WTC11 (cell line): Measurements from ENCODE around the gene NEK7. TPM values are rescaled to one million over a fixed set of nuclear protein-coding genes. Genes with fewer than 3 reads are reported as not detected.

Experiments used
- ATAC-seq: fragments of 200-7000 bp; cut with Tn5 transposase; 2 replicates; pipeline ENCODE4 v1.10.0; 2021; ENCODE audit warnings: mild to moderate bottlenecking, moderate library complexity
- CTCF ChIA-PET: fragments of 300-600 bp; sonication (Branson Sonifier 250); formaldehyde crosslinking; loops from one replicate; lab custom pipeline; 2021; ENCODE audit warnings: antibody characterized with exemption; lab: Charles Lee
- POLR2A ChIA-PET: fragments of 350-600 bp; sonication (Branson Sonifier 250); formaldehyde crosslinking; loops from one replicate; lab custom pipeline; 2021; ENCODE audit warnings: antibody characterized with exemption; lab: Charles Lee
- DNase-seq: peaks from one replicate; pipeline ENCODE4 v3.0.0; 2021; ENCODE audit warnings: low spot score
- H3K27ac Mint-ChIP-seq: 2 replicates; pipeline ENCODE4 v1.8.0; 2021; ENCODE audit warnings: mixed read lengths
- H3K27me3 Mint-ChIP-seq: 2 replicates; pipeline ENCODE4 v1.8.0; 2021; ENCODE audit warnings: low read depth, mild to moderate bottlenecking, moderate library complexity, mixed read lengths
- H3K36me3 Mint-ChIP-seq: 2 replicates; pipeline ENCODE4 v1.8.0; 2021; ENCODE audit warnings: mixed read lengths
- H3K4me1 Mint-ChIP-seq: 2 replicates; pipeline ENCODE4 v1.8.0; 2022; ENCODE audit warnings: mixed read lengths
- H3K4me3 Mint-ChIP-seq: 2 replicates; pipeline ENCODE4 v1.8.0; 2021; ENCODE audit warnings: mild to moderate bottlenecking, moderate library complexity, mixed read lengths
- H3K9me3 Mint-ChIP-seq: 2 replicates; pipeline ENCODE4 v1.8.0; 2021; ENCODE audit warnings: mixed read lengths
- AFF4 ChIP-seq: sonication (generic); formaldehyde crosslinking; IDR thresholded peaks from 2 replicates; pipeline ENCODE4 v1.8.1; 2023; ENCODE audit warnings: mild to moderate bottlenecking, missing genetic modification reagents, borderline replicate concordance
- ATF1 ChIP-seq: sonication (generic); formaldehyde crosslinking; IDR thresholded peaks from 2 replicates; pipeline ENCODE4 v1.8.1; 2023; ENCODE audit warnings: mild to moderate bottlenecking, moderate library complexity, missing genetic modification reagents
- ATF2 ChIP-seq: sonication (generic); formaldehyde crosslinking; IDR thresholded peaks from 2 replicates; pipeline ENCODE4 v1.8.1; 2022; ENCODE audit warnings: low read depth, missing genetic modification reagents, borderline replicate concordance
- CBFB ChIP-seq: sonication (generic); formaldehyde crosslinking; IDR thresholded peaks from 2 replicates; pipeline ENCODE4 v1.8.1; 2022; ENCODE audit warnings: mild to moderate bottlenecking, low read depth, missing genetic modification reagents
- CTCF ChIP-seq: fragments of 200-600 bp; IDR thresholded peaks from 2 replicates; pipeline ENCODE4 v1.8.0; 2022; ENCODE audit warnings: antibody characterized with exemption
- EMX1 ChIP-seq: fragments of 250-450 bp; sonication (Bioruptor Pico); IDR thresholded peaks from 2 replicates; pipeline ENCODE4 v1.8.0; 2021; ENCODE audit warnings: mild to moderate bottlenecking
- GRHL2 ChIP-seq: fragments of 250-450 bp; sonication (Bioruptor Pico); IDR thresholded peaks from 2 replicates; pipeline ENCODE4 v1.8.0; 2022; ENCODE audit warnings: mild to moderate bottlenecking, moderate library complexity; ENCODE audit not compliant: insufficient replicate concordance, severe bottlenecking
- JAZF1 ChIP-seq: fragments of 250-450 bp; sonication (Bioruptor Pico); IDR thresholded peaks from 2 replicates; pipeline ENCODE4 v1.9.0; 2021; ENCODE audit warnings: moderate library complexity, mild to moderate bottlenecking, inconsistent platforms
- NR1H2 ChIP-seq: sonication (generic); formaldehyde crosslinking; IDR thresholded peaks from 2 replicates; pipeline ENCODE4 v1.9.0; 2021; ENCODE audit warnings: mild to moderate bottlenecking, moderate library complexity, missing genetic modification reagents
- NR2C2 ChIP-seq: sonication (generic); formaldehyde crosslinking; IDR thresholded peaks from 2 replicates; pipeline ENCODE4 v1.8.0; 2022; ENCODE audit warnings: mild to moderate bottlenecking, missing genetic modification reagents
- OVOL2 ChIP-seq: fragments of 250-450 bp; sonication (Bioruptor Pico); IDR thresholded peaks from 2 replicates; pipeline ENCODE4 v1.9.0; 2021; ENCODE audit warnings: mild to moderate bottlenecking, borderline replicate concordance
- PREB ChIP-seq: sonication (generic); formaldehyde crosslinking; IDR thresholded peaks from 2 replicates; pipeline ENCODE4 v1.8.1; 2022; ENCODE audit warnings: mild to moderate bottlenecking, missing genetic modification reagents, moderate library complexity, borderline replicate concordance
- PRRX2 ChIP-seq: fragments of 250-450 bp; sonication (Bioruptor Pico); IDR thresholded peaks from 2 replicates; pipeline ENCODE4 v1.8.0; 2021; ENCODE audit warnings: mild to moderate bottlenecking
- RORB ChIP-seq: fragments of 250-450 bp; sonication (Bioruptor Pico); IDR thresholded peaks from 2 replicates; pipeline ENCODE4 v1.9.0; 2021; ENCODE audit warnings: mild to moderate bottlenecking
- SOX15 ChIP-seq: fragments of 250-450 bp; sonication (Bioruptor Pico); IDR thresholded peaks from 2 replicates; pipeline ENCODE4 v1.9.0; 2021; ENCODE audit warnings: mild to moderate bottlenecking
- TCF7 ChIP-seq: sonication (generic); formaldehyde crosslinking; IDR thresholded peaks from 2 replicates; pipeline ENCODE4 v1.8.0; 2022; ENCODE audit warnings: mild to moderate bottlenecking, low read depth, missing genetic modification reagents, moderate library complexity
- TEAD1 ChIP-seq: sonication (generic); formaldehyde crosslinking; IDR thresholded peaks from 2 replicates; pipeline ENCODE4 v1.8.0; 2022; ENCODE audit warnings: mild to moderate bottlenecking, missing genetic modification reagents
- TEAD4 ChIP-seq: sonication (generic); formaldehyde crosslinking; IDR thresholded peaks from 2 replicates; pipeline ENCODE4 v1.8.0; 2022; ENCODE audit warnings: mild to moderate bottlenecking, missing genetic modification reagents
- ZNF263 ChIP-seq: sonication (generic); formaldehyde crosslinking; IDR thresholded peaks from 2 replicates; pipeline ENCODE4 v1.8.1; 2022; ENCODE audit warnings: low read depth, mild to moderate bottlenecking, moderate library complexity, missing genetic modification reagents
- ZSCAN18 ChIP-seq: fragments of 250-450 bp; sonication (Bioruptor Pico); IDR thresholded peaks from 2 replicates; pipeline ENCODE4 v2.1.2; 2022; ENCODE audit warnings: mild to moderate bottlenecking, moderate library complexity
- total RNA-seq: library from RNA; stranded (reverse); gene quantifications from 3 replicates; pipeline ENCODE4 v1.2.3, GENCODE V29; 2021

NEK7 gene
- total RNA-seq, 1 experiment from 2014 or later, result 10.3 TPM

GRCh38 chr1:198340139-198340538 lies 183.3 kb downstream of the NEK7 start:
- H3K27me3 Mint-ChIP-seq, result no peaks in the 10 kb centered on the region
- no peak overlapping the region for H3K27ac Mint-ChIP-seq
- H3K4me3 Mint-ChIP-seq, result no peak overlapping the region
- peaks cover 17% of the 10 kb centered on the region for H3K9me3 Mint-ChIP-seq
- TF ChIP-seq ATF1 (CRISPR knock-in tag) (no peak), TEAD1 (CRISPR knock-in tag) (no peak), EMX1 (CRISPR knock-in tag) (no peak), ATF2 (no peak), JAZF1 (no peak), AFF4 (CRISPR knock-in tag) (no peak), TEAD4 (no peak), ZSCAN18 (no peak), GRHL2 (CRISPR knock-in tag) (no peak), NR1H2 (CRISPR knock-in tag) (no peak), PRRX2 (CRISPR knock-in tag) (no peak), PREB (CRISPR knock-in tag) (no peak), SOX15 (no peak), RORB (CRISPR knock-in tag) (no peak), CTCF (no peak), TCF7 (CRISPR knock-in tag) (no peak), NR2C2 (CRISPR knock-in tag) (no peak), ZNF263 (CRISPR knock-in tag) (no peak), CBFB (no peak), OVOL2 (no peak)
- ATAC-seq (no peak), DNase-seq (no peak)
- ChIA-PET CTCF (no interaction called here), POLR2A (no interaction called here)
- peaks cover 8% of the 10 kb centered on the region for H3K4me1 Mint-ChIP-seq
- no peaks in the 10 kb centered on the region for H3K36me3 Mint-ChIP-seq
